BLaER1 (cell line): ENCODE data around the gene MAGEA6.
"Not testable (repeated sequence)": the region's sequence is repeated elsewhere in the genome, so short reads cannot be mapped to it uniquely, and the experiment has no call there.

Experiments
- H3K27ac ChIP-seq: shearing (Covaris generic); formaldehyde crosslinking; 2 replicates; pipeline ENCODE4 v1.8.1; 2022
- H3K27me3 ChIP-seq: shearing (Covaris generic); formaldehyde crosslinking; 2 replicates; pipeline ENCODE4 v1.8.1; 2022
- H3K36me3 ChIP-seq: shearing (Covaris generic); formaldehyde crosslinking; 2 replicates; pipeline ENCODE4 v1.8.1; 2022
- H3K4me1 ChIP-seq: shearing (Covaris generic); formaldehyde crosslinking; 2 replicates; pipeline ENCODE4 v1.8.1; 2022
- H3K4me2 ChIP-seq: shearing (Covaris generic); formaldehyde crosslinking; 2 replicates; pipeline ENCODE4 v1.8.1; 2022
- H3K4me3 ChIP-seq: shearing (Covaris generic); formaldehyde crosslinking; 2 replicates; pipeline ENCODE4 v1.8.1; 2022
- H3K9ac ChIP-seq: shearing (Covaris generic); formaldehyde crosslinking; 2 replicates; pipeline ENCODE4 v1.8.1; 2022
- H3K9me3 ChIP-seq: shearing (Covaris generic); formaldehyde crosslinking; 2 replicates; pipeline ENCODE4 v1.8.1; 2022
- H4K20me1 ChIP-seq: shearing (Covaris generic); formaldehyde crosslinking; 2 replicates; pipeline ENCODE4 v1.8.1; 2022
- Cebpa-rat ChIP-seq: shearing (Covaris generic); IDR thresholded peaks from 2 replicates; pipeline ENCODE4 v1.8.1; 2022

The MAGEA6 gene, protein sequence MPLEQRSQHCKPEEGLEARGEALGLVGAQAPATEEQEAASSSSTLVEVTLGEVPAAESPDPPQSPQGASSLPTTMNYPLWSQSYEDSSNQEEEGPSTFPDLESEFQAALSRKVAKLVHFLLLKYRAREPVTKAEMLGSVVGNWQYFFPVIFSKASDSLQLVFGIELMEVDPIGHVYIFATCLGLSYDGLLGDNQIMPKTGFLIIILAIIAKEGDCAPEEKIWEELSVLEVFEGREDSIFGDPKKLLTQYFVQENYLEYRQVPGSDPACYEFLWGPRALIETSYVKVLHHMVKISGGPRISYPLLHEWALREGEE

GRCh38 chrX:152769549-152770289 is at the start of gene MAGEA6:
TSS of gene MAGEA6 (minus strand) at chrX:152769689. CDS start at chrX:152767650, 2,039 bp downstream.
- H3K36me3 ChIP-seq, H3K4me1 ChIP-seq, H3K4me3 ChIP-seq, H3K27me3 ChIP-seq, H3K27ac ChIP-seq, H3K9me3 ChIP-seq, H4K20me1 ChIP-seq, H3K4me2 ChIP-seq, H3K9ac ChIP-seq: not testable (repeated sequence)

- H3K9me3 ChIP-seq: no peaks in the 10 kb centered on the region
- TF ChIP-seq Cebpa-rat: no peak
Measured at GRCh38 chrX:152819266-152819665, 49.8 kb upstream of the MAGEA6 start.

GRCh38 chrX:152818356-152818755 is 48.9 kb upstream of the MAGEA6 start:
- Histone ChIP-seq H3K36me3 (no peaks in the 10 kb centered on the region), H4K20me1 (peaks cover 11% of the 10 kb centered on the region; the same call in 1 of the 2 replicates), H3K4me3 (no peak overlapping the region), H3K27me3 (peaks cover 90% of the 10 kb centered on the region), H3K9me3 (no peaks in the 10 kb centered on the region), H3K4me1 (no peaks in the 10 kb centered on the region), H3K27ac (no peak overlapping the region), H3K9ac (no peak overlapping the region), H3K4me2 (no peak overlapping the region)
- no peak for TF ChIP-seq Cebpa-rat

More at GRCh38 chrX:152819266-152819665, 49.8 kb upstream of the MAGEA6 start:
- no peak overlapping the region for H3K9ac ChIP-seq
- no peak overlapping the region for H3K4me2 ChIP-seq
- no peaks in the 10 kb centered on the region for H3K4me1 ChIP-seq
- no peak overlapping the region for H3K4me3 ChIP-seq
- H3K36me3 ChIP-seq: no peaks in the 10 kb centered on the region
- peaks cover 9% of the 10 kb centered on the region; the same call in 1 of the 2 replicates for H4K20me1 ChIP-seq
- peaks cover 90% of the 10 kb centered on the region for H3K27me3 ChIP-seq
- no peak overlapping the region for H3K27ac ChIP-seq

GRCh38 chrX:152817078-152817764 is 47.7 kb upstream of the MAGEA6 start:
- Histone ChIP-seq H3K9ac (no peak overlapping the region), H3K27me3 (peaks cover 90% of the 10 kb centered on the region), H3K27ac (no peak overlapping the region), H3K4me2 (no peak overlapping the region), H3K36me3 (no peaks in the 10 kb centered on the region), H3K9me3 (no peaks in the 10 kb centered on the region), H3K4me1 (no peaks in the 10 kb centered on the region), H3K4me3 (no peak overlapping the region), H4K20me1 (peaks cover 11% of the 10 kb centered on the region; the same call in 1 of the 2 replicates)
- TF ChIP-seq Cebpa-rat: no peak

GRCh38 chrX:152814048-152814447 is 44.6 kb upstream of the MAGEA6 start:
- Histone ChIP-seq H3K9ac (no peak overlapping the region), H3K4me2 (no peak overlapping the region), H3K27me3 (peaks cover 88% of the 10 kb centered on the region), H3K4me1 (no peaks in the 10 kb centered on the region), H3K27ac (no peak overlapping the region), H4K20me1 (peaks cover 17% of the 10 kb centered on the region; the same call in 1 of the 2 replicates), H3K36me3 (no peaks in the 10 kb centered on the region), H3K9me3 (no peaks in the 10 kb centered on the region), H3K4me3 (no peak overlapping the region)
- no peak for TF ChIP-seq Cebpa-rat

DNA sequence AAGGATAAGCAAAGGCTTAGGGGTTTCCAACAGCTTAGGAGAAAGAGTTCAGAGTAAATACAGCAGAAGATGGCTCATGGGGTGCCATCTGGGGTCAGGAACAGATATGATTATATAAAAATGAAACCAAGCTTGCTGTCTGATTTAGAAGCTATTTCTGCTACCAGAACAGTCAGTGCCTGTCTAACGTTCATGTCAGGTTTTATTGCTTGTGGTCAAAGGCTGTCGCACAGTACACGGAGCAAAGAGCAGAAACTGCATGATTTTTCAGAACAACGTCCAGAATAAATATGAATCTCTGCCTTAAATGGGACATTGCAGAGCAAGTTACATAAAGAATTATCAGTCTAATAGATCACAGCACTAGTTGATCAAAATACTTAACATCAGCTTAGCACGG is 43.7 kb upstream of the MAGEA6 start:
- Histone ChIP-seq H3K4me3 (no peak overlapping the region), H3K9me3 (no peaks in the 10 kb centered on the region), H3K36me3 (no peaks in the 10 kb centered on the region), H3K4me2 (no peak overlapping the region), H3K4me1 (no peaks in the 10 kb centered on the region), H3K9ac (no peak overlapping the region), H3K27me3 (peaks cover 81% of the 10 kb centered on the region), H3K27ac (no peak overlapping the region), H4K20me1 (peaks cover 17% of the 10 kb centered on the region; the same call in 1 of the 2 replicates)
- TF ChIP-seq Cebpa-rat: no peak

DNA sequence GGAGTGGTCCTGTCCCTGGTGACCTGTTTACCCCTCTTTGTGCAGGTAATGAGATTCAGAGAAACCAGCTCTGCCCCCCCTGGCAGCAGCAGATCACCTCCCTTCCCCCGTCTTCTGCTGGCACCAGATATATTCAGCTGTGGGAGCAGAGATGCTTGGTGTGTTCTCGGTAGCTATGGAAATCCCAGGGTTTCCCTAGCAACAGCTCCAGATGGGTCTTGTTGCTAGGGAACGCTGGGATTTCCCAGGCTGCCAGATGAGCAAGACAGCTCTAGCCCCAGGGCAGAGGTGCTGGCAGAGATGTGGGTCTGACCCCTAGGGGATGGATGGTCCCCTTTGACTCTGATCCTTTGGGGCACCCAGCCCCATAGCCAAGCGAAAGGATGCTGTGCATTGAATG is 40.9 kb upstream of the MAGEA6 start:
- no peak overlapping the region for H3K9ac ChIP-seq
- no peaks in the 10 kb centered on the region for H3K9me3 ChIP-seq
- H3K4me2 ChIP-seq: no peak overlapping the region
- peaks cover 17% of the 10 kb centered on the region; the same call in 1 of the 2 replicates for H4K20me1 ChIP-seq
- no peak overlapping the region for H3K27ac ChIP-seq
- no peaks in the 10 kb centered on the region for H3K36me3 ChIP-seq
- no peak for TF ChIP-seq Cebpa-rat
- no peaks in the 10 kb centered on the region for H3K4me1 ChIP-seq
- H3K27me3 ChIP-seq: peaks cover 86% of the 10 kb centered on the region
- H3K4me3 ChIP-seq: no peak overlapping the region

DNA sequence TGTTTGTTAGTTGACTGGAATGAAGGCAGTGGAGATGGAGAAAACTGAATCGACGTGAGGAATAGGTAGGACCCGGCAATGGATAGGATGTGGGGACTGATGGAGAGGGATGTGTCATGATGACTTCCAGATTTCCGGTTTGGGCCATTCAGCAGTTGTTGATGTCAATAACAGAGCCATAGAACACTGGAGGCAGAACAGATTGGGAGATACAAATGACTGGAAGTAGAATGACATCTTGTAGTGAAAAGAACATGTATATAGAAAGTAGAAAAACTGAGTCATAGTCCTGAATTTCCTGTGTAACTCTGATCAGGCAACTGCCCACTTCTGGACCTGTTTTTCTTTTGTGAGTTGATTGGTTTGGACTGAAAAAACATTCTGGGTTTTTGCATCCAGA is 36.5 kb upstream of the MAGEA6 start:
- H3K27me3 ChIP-seq: peaks cover 72% of the 10 kb centered on the region
- no peaks in the 10 kb centered on the region for H3K36me3 ChIP-seq
- H3K27ac ChIP-seq: no peak overlapping the region
- no peaks in the 10 kb centered on the region for H3K9me3 ChIP-seq
- peaks cover 9% of the 10 kb centered on the region; the same call in 1 of the 2 replicates for H4K20me1 ChIP-seq
- no peak overlapping the region for H3K9ac ChIP-seq
- H3K4me1 ChIP-seq: peaks cover 4% of the 10 kb centered on the region; the same call in 1 of the 2 replicates
- H3K4me3 ChIP-seq: no peak overlapping the region
- TF ChIP-seq Cebpa-rat: no peak
- no peak overlapping the region for H3K4me2 ChIP-seq

- Histone ChIP-seq H3K9me3 (no peaks in the 10 kb centered on the region), H4K20me1 (no peaks in the 10 kb centered on the region), H3K4me3 (no peak overlapping the region), H3K4me1 (no peaks in the 10 kb centered on the region), H3K36me3 (no peaks in the 10 kb centered on the region), H3K27me3 (peaks cover 86% of the 10 kb centered on the region), H3K27ac (no peak overlapping the region), H3K9ac (no peak overlapping the region), H3K4me2 (no peak overlapping the region)
- TF ChIP-seq Cebpa-rat: no peak
Measured at GRCh38 chrX:152798945-152799344, 29.5 kb upstream of the MAGEA6 start.

DNA sequence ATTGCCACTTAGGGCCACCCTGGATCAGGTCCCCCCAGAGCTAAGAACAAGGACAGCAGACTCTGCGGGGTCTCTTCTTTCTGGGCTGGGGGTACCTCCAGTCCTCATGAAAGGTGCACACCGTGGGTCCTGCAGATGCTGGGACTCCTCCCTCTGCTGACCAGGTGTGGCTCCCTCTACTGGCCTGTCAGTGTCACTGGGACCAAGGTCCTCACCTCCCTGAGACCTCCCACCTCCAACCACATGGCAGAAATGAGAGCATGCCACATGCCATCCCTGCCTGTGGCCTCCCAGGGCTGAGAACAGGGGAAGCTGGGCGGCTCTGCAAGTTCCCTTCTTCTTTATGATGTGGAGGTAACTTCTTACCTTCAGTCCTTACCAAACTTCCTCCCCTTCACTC is 17.6 kb upstream of the MAGEA6 start:
- not testable (repeated sequence) for H3K4me2 ChIP-seq, H4K20me1 ChIP-seq, H3K9ac ChIP-seq, H3K36me3 ChIP-seq, H3K27ac ChIP-seq, H3K9me3 ChIP-seq, H3K4me3 ChIP-seq, H3K4me1 ChIP-seq
- H3K27me3 ChIP-seq: peaks cover 18% of the 10 kb centered on the region

DNA sequence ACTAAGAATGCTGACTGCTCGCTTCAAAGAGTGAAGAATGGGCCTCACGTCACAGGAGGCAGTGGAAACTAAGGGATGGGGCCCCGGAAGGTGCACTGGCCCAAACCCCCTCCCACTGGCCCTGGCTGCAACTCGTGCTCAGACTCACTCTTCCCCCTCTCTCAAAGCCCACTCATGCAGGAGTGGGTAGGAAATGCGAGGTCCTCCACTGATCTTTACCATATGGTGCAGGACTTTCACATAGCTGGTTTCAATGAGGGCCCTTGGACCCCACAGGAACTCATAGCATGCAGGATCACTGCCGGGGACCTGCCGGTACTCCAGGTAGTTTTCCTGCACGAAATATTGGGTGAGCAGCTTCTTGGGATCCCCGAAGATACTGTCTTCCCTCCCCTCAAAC is 2.9 kb downstream of the MAGEA6 start:
- not testable (repeated sequence) for H3K4me3 ChIP-seq, H3K4me1 ChIP-seq, H3K9me3 ChIP-seq, H3K36me3 ChIP-seq, H4K20me1 ChIP-seq, H3K27me3 ChIP-seq, H3K9ac ChIP-seq, H3K27ac ChIP-seq, H3K4me2 ChIP-seq

- H4K20me1 ChIP-seq, H3K4me3 ChIP-seq, H3K9me3 ChIP-seq, H3K9ac ChIP-seq, H3K27ac ChIP-seq, H3K27me3 ChIP-seq, H3K4me2 ChIP-seq, H3K36me3 ChIP-seq, H3K4me1 ChIP-seq: not testable (repeated sequence)
Measured at GRCh38 chrX:152761582-152761981, 7.9 kb downstream of the MAGEA6 start.

DNA sequence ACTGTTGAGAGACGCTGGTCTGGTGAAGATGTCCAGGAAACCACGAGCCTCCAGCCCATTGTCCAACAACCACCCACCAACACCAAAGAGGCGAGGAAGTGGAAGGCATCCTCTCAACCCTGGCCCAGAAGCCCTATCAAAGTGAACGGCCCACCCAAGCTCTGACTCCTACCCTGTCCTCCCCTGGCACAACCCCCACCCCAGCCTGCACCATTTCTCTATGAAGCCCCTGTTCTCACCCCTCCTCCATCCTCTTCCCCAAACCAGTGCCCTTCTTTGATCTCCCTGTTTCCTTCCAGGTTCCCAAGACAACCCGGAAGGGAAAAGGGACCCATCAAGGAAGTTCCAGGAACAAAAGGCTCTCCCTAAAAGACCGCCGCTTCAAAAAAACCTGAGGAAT is 9.9 kb downstream of the MAGEA6 start:
- H3K27ac ChIP-seq: not testable (repeated sequence)

GRCh38 chrX:152758918-152759317 is 10.6 kb downstream of the MAGEA6 start, which contains the start of gene CSAG3:
TSS of gene CSAG3 (plus strand) at chrX:152759218.
- not testable (repeated sequence) for H3K9ac ChIP-seq, H3K36me3 ChIP-seq, H3K4me2 ChIP-seq, H3K4me1 ChIP-seq, H3K9me3 ChIP-seq, H3K4me3 ChIP-seq, H4K20me1 ChIP-seq, H3K27ac ChIP-seq, H3K27me3 ChIP-seq

More for the DNA sequence above, 9.9 kb downstream of the MAGEA6 start:
- H3K4me1 ChIP-seq, H3K36me3 ChIP-seq, H3K4me2 ChIP-seq, H3K9ac ChIP-seq, H3K9me3 ChIP-seq, H4K20me1 ChIP-seq, H3K27me3 ChIP-seq, H3K4me3 ChIP-seq: not testable (repeated sequence)
